Skeletal muscle tissue (tissue), 4 donors: Measurements from ENCODE around the gene IDH3B. TPM values are rescaled to one million over a fixed set of nuclear protein-coding genes. Genes with fewer than 3 reads are reported as not detected.

Source experiments
- H3K27ac ChIP-seq: one replicate; pipeline ENCODE4 v1.7.0; 2013; ENCODE audit warnings: mild to moderate bottlenecking, low read depth, low read length, inconsistent platforms
- H3K27me3 ChIP-seq, 3 donors: one replicate each; pipeline ENCODE4 v1.7.0; 2013; ENCODE audit warnings: low read length in 3 of 3; ENCODE audit not compliant: control insufficient read depth in 3 of 3, insufficient read depth in 3 of 3
- H3K36me3 ChIP-seq, 3 donors: one replicate each; pipeline ENCODE4 v1.7.0; 2013; ENCODE audit warnings: low read length in 3 of 3; ENCODE audit not compliant: control insufficient read depth in 3 of 3, insufficient read depth in 3 of 3
- H3K4me1 ChIP-seq, 3 donors: one replicate each; pipeline ENCODE4 v1.7.0; 2013; ENCODE audit warnings: low read length in 3 of 3, mild to moderate bottlenecking in 3 of 3; ENCODE audit not compliant: control insufficient read depth in 3 of 3, insufficient read depth in 3 of 3
- H3K4me3 ChIP-seq, 3 donors: one replicate each; pipeline ENCODE4 v1.7.0; 2013; ENCODE audit warnings: low read length in 3 of 3
- H3K9ac ChIP-seq, 3 donors: one replicate each; pipeline ENCODE4 v1.7.0; 2013; ENCODE audit warnings: low read length in 3 of 3, mild to moderate bottlenecking in 3 of 3, moderate library complexity in 2 of 3, low read depth in 1 of 3
- H3K9me3 ChIP-seq, 3 donors: one replicate each; pipeline ENCODE4 v1.7.0; 2013; ENCODE audit warnings: low read length in 3 of 3; ENCODE audit not compliant: control insufficient read depth in 3 of 3
- total RNA-seq: library from RNA; depleted of rRNA; stranded (reverse); fragments of >200 nt; gene quantifications from one replicate; pipeline ENCODE4 v1.2.3, GENCODE V29; 2014
- donor health status: Osteomylitis.

Gene IDH3B
- total RNA-seq, 1 donor from 2014 or later: 156 TPM

- H3K36me3 ChIP-seq: no peaks in the 10 kb centered on the region
- H3K9ac ChIP-seq: no peak overlapping the region
- H3K27ac ChIP-seq: no peak overlapping the region
- H3K4me3 ChIP-seq: no peak overlapping the region
- H3K27me3 ChIP-seq: no peaks in the 10 kb centered on the region
- H3K9me3 ChIP-seq: peaks cover 0 to 4% (median 0%) of the 10 kb centered on the region in 3 donors
- no peaks in the 10 kb centered on the region for H3K4me1 ChIP-seq
Observed at GRCh38 chr20:2625062-2625461, 39.0 kb downstream of the IDH3B start.

GRCh38 chr20:2624190-2624589 lies 39.8 kb downstream of the IDH3B start:
- no peaks in the 10 kb centered on the region for H3K36me3 ChIP-seq
- peaks cover 0 to under 1% (median 0%) of the 10 kb centered on the region in 3 donors for H3K27me3 ChIP-seq
- no peak overlapping the region for H3K9ac ChIP-seq
- peaks cover 0 to 4% (median 0%) of the 10 kb centered on the region in 3 donors for H3K9me3 ChIP-seq
- H3K4me3 ChIP-seq: peak overlapping the region in 1 of 3 donors; percentile 38
- H3K27ac ChIP-seq: peak overlapping the region; percentile 25
- H3K4me1 ChIP-seq: no peaks in the 10 kb centered on the region

- H3K4me3 ChIP-seq: no peak overlapping the region
- no peak overlapping the region for H3K27ac ChIP-seq
- peaks cover 0 to 2% (median 0%) of the 10 kb centered on the region in 3 donors for H3K9me3 ChIP-seq
- peaks cover 4 to 12% (median 5%) of the 10 kb centered on the region in 3 donors for H3K27me3 ChIP-seq
- no peak overlapping the region for H3K9ac ChIP-seq
- no peaks in the 10 kb centered on the region for H3K36me3 ChIP-seq
- H3K4me1 ChIP-seq: no peaks in the 10 kb centered on the region
Observed at GRCh38 chr20:2619961-2620595, 43.9 kb downstream of the IDH3B start.

GRCh38 chr20:2619337-2619736 lies 44.7 kb downstream of the IDH3B start:
- H3K4me1 ChIP-seq: no peaks in the 10 kb centered on the region
- peaks cover 0 to 2% (median 0%) of the 10 kb centered on the region in 3 donors for H3K9me3 ChIP-seq
- H3K36me3 ChIP-seq: no peaks in the 10 kb centered on the region
- H3K27me3 ChIP-seq: peaks cover 4 to 12% (median 5%) of the 10 kb centered on the region in 3 donors
- no peak overlapping the region for H3K4me3 ChIP-seq
- H3K27ac ChIP-seq: no peak overlapping the region
- H3K9ac ChIP-seq: no peak overlapping the region

- Histone ChIP-seq H3K27me3 (peaks cover 4 to 12% (median 5%) of the 10 kb centered on the region in 3 donors), H3K9me3 (peaks cover 0 to 2% (median 0%) of the 10 kb centered on the region in 3 donors), H3K9ac (no peak overlapping the region), H3K4me3 (no peak overlapping the region), H3K4me1 (no peaks in the 10 kb centered on the region), H3K27ac (no peak overlapping the region), H3K36me3 (no peaks in the 10 kb centered on the region)
Observed at GRCh38 chr20:2618815-2619214, 45.2 kb downstream of the IDH3B start.

- Histone ChIP-seq H3K9me3 (peaks cover 0 to 2% (median 0%) of the 10 kb centered on the region in 3 donors), H3K27ac (no peak overlapping the region), H3K9ac (no peak overlapping the region), H3K4me3 (no peak overlapping the region), H3K4me1 (no peaks in the 10 kb centered on the region), H3K36me3 (no peaks in the 10 kb centered on the region), H3K27me3 (peaks cover 4 to 17% (median 5%) of the 10 kb centered on the region in 3 donors)
Observed at GRCh38 chr20:2617099-2617714, 46.8 kb downstream of the IDH3B start.

GRCh38 chr20:2616634-2617033 lies 47.4 kb downstream of the IDH3B start:
- peaks cover 4 to 17% (median 5%) of the 10 kb centered on the region in 3 donors for H3K27me3 ChIP-seq

GRCh38 chr20:2612073-2612472 lies 51.9 kb downstream of the IDH3B start:
- H3K4me1 ChIP-seq: no peaks in the 10 kb centered on the region
- H3K9me3 ChIP-seq: peaks cover 2 to 5% (median 4%) of the 10 kb centered on the region in 3 donors
- H3K9ac ChIP-seq: no peak overlapping the region
- H3K4me3 ChIP-seq: no peak overlapping the region
- H3K36me3 ChIP-seq: no peaks in the 10 kb centered on the region
- peaks cover 4 to 10% (median 10%) of the 10 kb centered on the region in 3 donors for H3K27me3 ChIP-seq
- H3K27ac ChIP-seq: no peak overlapping the region

More at GRCh38 chr20:2616634-2617033, 47.4 kb downstream of the IDH3B start:
- Histone ChIP-seq H3K27ac (no peak overlapping the region), H3K9ac (no peak overlapping the region), H3K36me3 (no peaks in the 10 kb centered on the region), H3K4me1 (no peaks in the 10 kb centered on the region), H3K4me3 (no peak overlapping the region), H3K9me3 (peaks cover 0 to 2% (median 0%) of the 10 kb centered on the region in 3 donors)

GRCh38 chr20:2610941-2611720 lies 52.9 kb downstream of the IDH3B start:
- Histone ChIP-seq H3K9ac (no peak overlapping the region), H3K36me3 (no peaks in the 10 kb centered on the region), H3K4me3 (no peak overlapping the region)

More at GRCh38 chr20:2610941-2611720, 52.9 kb downstream of the IDH3B start:
- Histone ChIP-seq H3K27me3 (peaks cover 4 to 6% (median 5%) of the 10 kb centered on the region in 3 donors), H3K4me1 (no peaks in the 10 kb centered on the region), H3K27ac (no peak overlapping the region), H3K9me3 (peaks cover 2 to 5% (median 4%) of the 10 kb centered on the region in 3 donors)
